Smooth muscle cell (in vitro differentiated cells): ENCODE results near the gene BRSK2. TPM values are rescaled to one million over a fixed set of nuclear protein-coding genes. Genes with fewer than 3 reads are reported as not detected.
"Not testable (repeated sequence)": the region's sequence is repeated elsewhere in the genome, so short reads cannot be mapped to it uniquely, and the experiment has no call there.

ENCODE experiments used
- DNase-seq: peaks from one replicate; lab custom pipeline; 2025; ENCODE audit not compliant: unreplicated experiment; lab: John Stamatoyannopoulos, UW
- H2AFZ ChIP-seq: fragments of 200-600 bp; sonication (generic); 2 replicates; pipeline ENCODE4 v1.6.0; 2016; ENCODE audit warnings: antibody characterized with exemption, low read depth, mild to moderate bottlenecking
- H3F3A ChIP-seq: fragments of 200-600 bp; sonication (generic); 2 replicates; pipeline ENCODE4 v1.6.0; 2017; ENCODE audit warnings: antibody characterized with exemption, low read depth
- H3K27ac ChIP-seq: fragments of 200-600 bp; sonication (generic); 2 replicates; pipeline ENCODE4 v1.5.1; 2016; ENCODE audit warnings: low read depth, mild to moderate bottlenecking
- H3K27me3 ChIP-seq: fragments of 200-600 bp; sonication (generic); 2 replicates; pipeline ENCODE4 v1.6.1; 2016; ENCODE audit warnings: low read depth, mild to moderate bottlenecking
- H3K36me3 ChIP-seq: fragments of 200-600 bp; sonication (generic); 2 replicates; pipeline ENCODE4 v1.5.1; 2016; ENCODE audit warnings: low read depth
- H3K4me1 ChIP-seq: fragments of 200-600 bp; sonication (generic); 2 replicates; pipeline ENCODE4 v1.5.1; 2016; ENCODE audit warnings: low read depth
- H3K4me2 ChIP-seq: fragments of 200-600 bp; sonication (generic); 2 replicates; pipeline ENCODE4 v1.6.0; 2016; ENCODE audit warnings: mild to moderate bottlenecking
- H3K4me3 ChIP-seq: fragments of 200-600 bp; sonication (generic); 2 replicates; pipeline ENCODE4 v1.5.1; 2016; ENCODE audit warnings: mild to moderate bottlenecking
- H3K79me2 ChIP-seq: fragments of 200-600 bp; sonication (generic); 2 replicates; pipeline ENCODE4 v1.6.0; 2016; ENCODE audit warnings: low read depth, mild to moderate bottlenecking
- H3K9ac ChIP-seq: fragments of 200-600 bp; sonication (generic); 2 replicates; pipeline ENCODE4 v1.6.0; 2016; ENCODE audit warnings: low read depth
- H3K9me3 ChIP-seq: fragments of 200-600 bp; sonication (generic); replicated peaks from 2 replicates; pipeline ENCODE4 v1.5.1; 2016; ENCODE audit warnings: low read depth
- H4K20me1 ChIP-seq: fragments of 200-600 bp; sonication (generic); 2 replicates; pipeline ENCODE4 v1.6.0; 2016; ENCODE audit warnings: low read depth
- CTCF ChIP-seq: fragments of 200-600 bp; sonication (generic); IDR thresholded peaks from 2 replicates; pipeline ENCODE4 v1.5.1; 2017; ENCODE audit warnings: borderline replicate concordance, mild to moderate bottlenecking, antibody characterized with exemption; ENCODE audit not compliant: insufficient read depth, poor library complexity, severe bottlenecking
- WGBS: methylation state at CpG from one replicate; pipeline ENCODE4 v1.1.7; 2016; ENCODE audit warnings: low lambda C conversion rate; 5-methylcytosine and 5-hydroxymethylcytosine counted together
- polyA plus RNA-seq: library from polyadenylated mRNA; unstranded; fragments of >200 nt; fragmentation: Nextera tagmentation; extraction: Ambion mirVana; gene quantifications from 2 replicates; pipeline ENCODE4 v1.2.1, GENCODE V29; 2016
- total RNA-seq: library from RNA; depleted of rRNA; stranded (reverse); fragments of >200 nt; gene quantifications from 2 replicates; pipeline ENCODE4 v1.2.3, GENCODE V29; 2014

The BRSK2 gene
- total and polyA plus RNA-seq, 2 experiments from 2014 or later: 1.5 to 5.2 TPM

GRCh38 chr11:1433977-1434640 lies 44.4 kb downstream of the BRSK2 start:
- Histone ChIP-seq H3K9me3 (no peaks in the 10 kb centered on the region), H3K4me2 (no peak overlapping the region), H3K36me3 (no peaks in the 10 kb centered on the region), H2AFZ (no peak overlapping the region), H3K4me3 (no peak overlapping the region), H3K9ac (no peak overlapping the region), H3F3A (no peaks in the 10 kb centered on the region), H3K79me2 (no peaks in the 10 kb centered on the region), H3K27me3 (no peaks in the 10 kb centered on the region), H3K27ac (no peak overlapping the region), H4K20me1 (no peaks in the 10 kb centered on the region), H3K4me1 (peaks cover 9% of the 10 kb centered on the region)
- DNase-seq: no peak
- TF ChIP-seq CTCF: no peak
- WGBS: 95% methylated on average over 29 of the region's 29 CpGs

- H3K27me3 ChIP-seq, H3K4me2 ChIP-seq: not testable (repeated sequence)
- WGBS: 84% methylated on average over 4 of the region's 20 CpGs
These were observed 45.7 kb downstream of the BRSK2 start for GRCh38 chr11:1435479-1435819.

GRCh38 chr11:1435820-1436467 lies 46.2 kb downstream of the BRSK2 start:
- Histone ChIP-seq H3K27me3 (no peaks in the 10 kb centered on the region), H3K9me3 (no peaks in the 10 kb centered on the region), H3K36me3 (no peaks in the 10 kb centered on the region), H4K20me1 (no peaks in the 10 kb centered on the region), H2AFZ (no peak overlapping the region), H3K4me3 (no peak overlapping the region), H3K9ac (no peak overlapping the region), H3F3A (no peaks in the 10 kb centered on the region), H3K79me2 (no peaks in the 10 kb centered on the region), H3K27ac (no peak overlapping the region), H3K4me2 (no peak overlapping the region), H3K4me1 (peaks cover 9% of the 10 kb centered on the region)
- TF ChIP-seq CTCF: no peak
- WGBS: 39% methylated on average over 28 of the region's 29 CpGs
- no peak for DNase-seq

More at GRCh38 chr11:1435479-1435819, 45.7 kb downstream of the BRSK2 start:
- not testable (repeated sequence) for H3F3A ChIP-seq, H3K4me1 ChIP-seq, H3K27ac ChIP-seq, H3K36me3 ChIP-seq, H3K9me3 ChIP-seq, DNase-seq, H3K9ac ChIP-seq, H3K79me2 ChIP-seq, H4K20me1 ChIP-seq, H3K4me3 ChIP-seq, H2AFZ ChIP-seq

GRCh38 chr11:1436468-1437039 lies 46.8 kb downstream of the BRSK2 start:
- no peak for DNase-seq
- no peaks in the 10 kb centered on the region for H3F3A ChIP-seq
- no peak overlapping the region for H2AFZ ChIP-seq
- H3K27me3 ChIP-seq: no peaks in the 10 kb centered on the region
- 47% methylated on average over 9 of the region's 13 CpGs for WGBS
- no peak overlapping the region for H3K4me2 ChIP-seq
- H4K20me1 ChIP-seq: no peaks in the 10 kb centered on the region
- H3K4me3 ChIP-seq: no peak overlapping the region
- H3K9me3 ChIP-seq: no peaks in the 10 kb centered on the region
- H3K9ac ChIP-seq: no peak overlapping the region
- no peaks in the 10 kb centered on the region for H3K79me2 ChIP-seq
- peaks cover 9% of the 10 kb centered on the region for H3K4me1 ChIP-seq
- no peak for TF ChIP-seq CTCF
- H3K27ac ChIP-seq: no peak overlapping the region
- no peaks in the 10 kb centered on the region for H3K36me3 ChIP-seq
